Kidney glomerular epithelial cell (primary cell): ENCODE results near the gene MRPL36.

Experiments
- DNase-seq: peaks from one replicate; lab custom pipeline; 2025; lab: John Stamatoyannopoulos, UW

The MRPL36 gene

DNA sequence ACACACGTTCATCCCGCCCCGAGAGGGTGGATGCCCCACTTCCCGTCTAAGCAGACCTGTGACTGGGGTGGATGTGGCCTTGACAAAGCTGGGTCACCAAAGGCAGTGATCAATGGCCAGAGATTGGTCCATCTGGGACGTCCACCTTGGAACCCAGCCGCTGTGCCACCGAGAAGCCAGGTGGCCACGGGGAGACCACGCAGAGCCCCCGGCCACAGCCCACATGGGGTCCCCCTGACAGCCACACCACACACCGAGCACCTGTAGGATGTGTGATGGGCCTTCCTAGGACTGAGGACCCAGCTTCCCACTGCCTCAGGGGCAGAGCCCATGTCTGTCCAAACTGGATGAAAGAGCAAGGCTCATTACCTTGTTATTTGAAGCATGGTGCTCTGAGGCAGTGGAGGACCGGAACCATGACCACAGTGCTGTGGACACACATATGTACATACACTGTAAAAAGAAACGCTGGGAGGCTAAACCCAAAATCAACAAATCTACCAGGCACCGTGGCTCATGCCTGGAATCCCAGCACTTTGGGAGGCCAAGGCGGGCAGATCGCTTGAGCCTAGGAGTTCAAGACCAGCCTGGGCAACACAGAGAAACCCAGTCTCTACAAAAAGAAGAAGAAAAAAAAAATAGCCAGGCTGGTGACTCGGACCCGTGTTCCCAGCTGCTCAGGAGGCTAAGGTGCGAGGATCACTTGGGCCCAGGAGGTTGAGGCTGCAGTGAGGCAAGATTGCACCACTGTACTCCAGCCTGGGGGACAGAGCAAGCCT, 50.1 kb downstream of the MRPL36 start:
- no peak for DNase-seq

DNA sequence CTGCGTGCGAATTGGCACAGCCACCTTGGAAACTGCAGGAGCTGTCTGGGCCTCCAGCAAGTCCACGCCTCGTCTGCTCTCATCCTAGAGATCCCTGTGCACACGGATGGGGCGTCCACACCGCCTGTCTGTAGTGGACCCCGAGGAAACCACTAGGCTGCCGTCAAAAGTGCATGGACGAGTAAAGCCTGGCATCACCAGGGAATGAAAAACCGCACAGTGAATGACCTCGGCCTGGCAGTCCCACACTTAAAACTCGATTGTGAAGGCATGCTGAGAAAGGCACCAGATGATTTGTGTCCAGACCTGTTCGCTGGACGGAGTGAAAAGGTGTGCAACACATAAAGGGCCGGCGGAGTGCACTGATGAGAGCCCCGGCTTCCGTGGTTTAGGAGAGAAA, 50.8 kb downstream of the MRPL36 start:
- DNase-seq, result no peak
